HepG2 (cell line): ENCODE data around the gene WTAP. TPM values are rescaled to one million over a fixed set of nuclear protein-coding genes. Genes with fewer than 3 reads are reported as not detected.

Experiments
- CCDC6 ChIP-seq: sonication (generic); formaldehyde crosslinking; IDR thresholded peaks from 2 replicates; pipeline ENCODE4 v1.8.1; 2022; ENCODE audit warnings: mild to moderate bottlenecking, missing genetic modification reagents, moderate library complexity
- CEBPG ChIP-seq: IDR thresholded peaks from 2 replicates; pipeline ENCODE4 v1.6.1; 2016
- GTF2F1 ChIP-seq: fragments of 150-350 bp; IDR thresholded peaks from 2 replicates; pipeline ENCODE4 v1.6.1; 2014; ENCODE audit warnings: low read length
- KDM5A ChIP-seq: fragments of 200-600 bp; sonication (generic); IDR thresholded peaks from 2 replicates; pipeline ENCODE4 v1.7.0; 2018; ENCODE audit warnings: antibody characterized with exemption, mild to moderate bottlenecking, low read length, borderline replicate concordance
- POGZ ChIP-seq: sonication (generic); formaldehyde crosslinking; IDR thresholded peaks from 2 replicates; pipeline ENCODE4 v1.4.0; 2020; ENCODE audit warnings: mild to moderate bottlenecking, missing genetic modification reagents
- SNAI1 ChIP-seq: sonication (generic); formaldehyde crosslinking; IDR thresholded peaks from 2 replicates; pipeline ENCODE4 v1.5.0; 2020; ENCODE audit warnings: mild to moderate bottlenecking, missing genetic modification reagents, borderline replicate concordance
- TAF1 ChIP-seq: sonication (generic); formaldehyde crosslinking; IDR thresholded peaks from 2 replicates; pipeline ENCODE4 v1.4.0; 2020; ENCODE audit warnings: missing genetic modification reagents
- TCF12 ChIP-seq, 2 experiments: fragments of 450-650 bp in 1 of 2; sonication (generic) in 1 of 2; formaldehyde crosslinking in 1 of 2; IDR thresholded peaks; 2 replicates each; pipeline versions ENCODE4 v1.6.1 to v1.8.0; 2017 to 2022; ENCODE audit warnings: antibody characterized with exemption in 1 of 2, mild to moderate bottlenecking in 1 of 2, missing genetic modification reagents in 1 of 2, moderate library complexity in 1 of 2
- ZNF335 ChIP-seq: sonication (generic); formaldehyde crosslinking; IDR thresholded peaks from 2 replicates; pipeline ENCODE4 v1.4.0; 2020; ENCODE audit warnings: missing genetic modification reagents
- ZNF414 ChIP-seq: sonication (generic); formaldehyde crosslinking; IDR thresholded peaks from 2 replicates; pipeline ENCODE4 v1.5.0; 2020; ENCODE audit warnings: missing genetic modification reagents
- ZNF441 ChIP-seq: sonication (generic); formaldehyde crosslinking; IDR thresholded peaks from 2 replicates; pipeline ENCODE4 v1.7.0; 2021; ENCODE audit warnings: missing genetic modification reagents, borderline replicate concordance
- ZNF546 ChIP-seq: sonication (generic); formaldehyde crosslinking; conservative IDR thresholded peaks from 2 replicates; pipeline ENCODE4 v1.8.1; 2023; ENCODE audit warnings: mild to moderate bottlenecking, missing genetic modification reagents
- ZNF841 ChIP-seq: sonication (generic); formaldehyde crosslinking; IDR thresholded peaks from 2 replicates; pipeline ENCODE4 v1.8.1; 2023; ENCODE audit warnings: missing genetic modification reagents, borderline replicate concordance
- polyA plus RNA-seq, 8 experiments: library from polyadenylated mRNA; depleted of rRNA in 3 of 8; stranded (reverse) in 7 of 8; unstranded in 1 of 8; fragments of >200 nt; fragmentation: Illumina TruSeq in 4 of 8; extraction: Trizol in 4 of 8; gene quantifications; 2 replicates each; pipeline versions ENCODE4 v1.2.1 to v1.2.3, GENCODE V29; 2011 to 2016; ENCODE audit warnings: low read depth in 4 of 8, missing spikeins in 1 of 8, mixed read lengths in 1 of 8; ENCODE audit not compliant: insufficient read depth in 1 of 8
- total RNA-seq, 5 experiments: library from RNA; depleted of rRNA; stranded (reverse); fragments of >200 nt; fragmentation: Illumina TruSeq; extraction: Trizol; gene quantifications; 2 replicates each; pipeline ENCODE4 v1.2.3, GENCODE V29; 2016; ENCODE audit warnings: low read depth in 1 of 5

The WTAP gene
- total and polyA plus RNA-seq, 2 of the 13 experiments (the other 11 are each of a cell fraction or from before 2014, with no cell fraction given) = 31.6 to 167 TPM

- peak; percentile 42; the same call in 1 of the 2 replicates for TF ChIP-seq CEBPG (CRISPR knock-in tag)
- no peak for TF ChIP-seq ZNF546
- TF ChIP-seq POGZ (CRISPR knock-in tag) = no peak
- TF ChIP-seq SNAI1 (CRISPR knock-in tag) = no peak
- TF ChIP-seq TCF12 (IDR thresholded peaks at IDR 0.05) = no peak
- TF ChIP-seq TCF12 (CRISPR knock-in tag; IDR thresholded peaks at IDR 0.05) = no peak
- TF ChIP-seq GTF2F1 = 0 out of 2 replicates have a peak, but pooled peaks have one; percentile 30
- TF ChIP-seq KDM5A = peak; percentile 65
- TF ChIP-seq TAF1 (CRISPR knock-in tag) = peak; percentile 85
- no peak for TF ChIP-seq ZNF414
- no peak; the same call in 1 of the 2 replicates for TF ChIP-seq ZNF441 (CRISPR knock-in tag)
- TF ChIP-seq ZNF841 (CRISPR knock-in tag) = no peak
- no peak for TF ChIP-seq ZNF335 (CRISPR knock-in tag)
- peak; percentile 71; the same call in 1 of the 2 replicates for TF ChIP-seq CCDC6 (CRISPR knock-in tag)
Observed at GRCh38 chr6:159790149-159790955, 63.0 kb downstream of the WTAP start, which contains the start of gene MRPL18 (continued).
